HG02623 (cell line): Measurements from ENCODE around the gene LRRC27.

Experiments used
- ATAC-seq: cut with Tn5 transposase; IDR thresholded peaks from one replicate; pipeline ENCODE4 v1.9.1; 2021; ENCODE audit warnings: moderate library complexity; ENCODE audit not compliant: unreplicated experiment

The LRRC27 gene

DNA sequence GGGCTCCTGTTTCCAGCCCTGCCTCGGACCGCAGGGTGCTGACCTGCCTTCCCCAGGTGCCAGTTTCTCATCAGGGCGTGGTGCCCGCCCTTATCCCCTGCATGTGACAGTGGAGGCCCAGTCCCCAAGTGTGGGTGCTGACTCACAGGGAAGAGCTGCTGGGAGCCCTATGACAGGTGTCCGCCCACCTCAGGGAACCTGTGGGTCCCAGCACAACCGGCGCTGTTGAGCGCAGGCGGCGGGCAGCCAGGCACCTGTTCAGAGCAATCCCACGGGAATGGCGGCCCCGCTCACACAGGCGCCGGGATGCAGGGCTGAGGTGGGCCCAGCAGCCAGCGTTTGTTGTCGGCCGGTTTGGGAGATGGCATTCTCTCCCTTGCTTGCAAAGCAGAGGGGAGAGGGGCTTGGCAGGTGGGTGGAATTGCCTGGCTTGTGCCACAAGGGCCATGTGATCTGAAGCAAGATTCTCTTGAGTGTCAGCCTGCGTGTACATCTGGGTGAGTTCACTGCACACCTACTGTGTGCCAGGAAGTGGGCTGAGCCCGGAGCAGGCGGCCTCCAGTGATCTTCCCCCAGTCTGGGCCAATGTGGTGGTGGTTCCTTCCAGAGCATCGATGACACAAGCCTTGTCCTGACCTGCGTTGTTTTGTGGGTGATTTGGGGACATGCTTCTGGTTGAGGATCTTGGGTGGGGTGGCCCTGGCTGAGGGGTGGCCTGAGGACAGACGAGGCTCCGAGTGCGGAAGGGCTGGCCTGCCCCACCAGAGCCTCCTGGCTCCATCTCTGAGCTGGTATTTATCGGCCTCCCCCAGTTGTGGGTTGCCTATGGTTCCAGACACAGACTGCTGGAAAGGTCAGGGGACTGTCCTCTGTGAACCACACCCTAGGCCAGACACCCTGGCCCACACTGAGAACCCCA, 67.4 kb downstream of the LRRC27 start:
- ATAC-seq, result no peak

GRCh38 chr10:132400041-132400546, 68.1 kb downstream of the LRRC27 start:
- no peak for ATAC-seq

- ATAC-seq, result no peak
Measured at GRCh38 chr10:132400547-132401151, 68.7 kb downstream of the LRRC27 start.

DNA sequence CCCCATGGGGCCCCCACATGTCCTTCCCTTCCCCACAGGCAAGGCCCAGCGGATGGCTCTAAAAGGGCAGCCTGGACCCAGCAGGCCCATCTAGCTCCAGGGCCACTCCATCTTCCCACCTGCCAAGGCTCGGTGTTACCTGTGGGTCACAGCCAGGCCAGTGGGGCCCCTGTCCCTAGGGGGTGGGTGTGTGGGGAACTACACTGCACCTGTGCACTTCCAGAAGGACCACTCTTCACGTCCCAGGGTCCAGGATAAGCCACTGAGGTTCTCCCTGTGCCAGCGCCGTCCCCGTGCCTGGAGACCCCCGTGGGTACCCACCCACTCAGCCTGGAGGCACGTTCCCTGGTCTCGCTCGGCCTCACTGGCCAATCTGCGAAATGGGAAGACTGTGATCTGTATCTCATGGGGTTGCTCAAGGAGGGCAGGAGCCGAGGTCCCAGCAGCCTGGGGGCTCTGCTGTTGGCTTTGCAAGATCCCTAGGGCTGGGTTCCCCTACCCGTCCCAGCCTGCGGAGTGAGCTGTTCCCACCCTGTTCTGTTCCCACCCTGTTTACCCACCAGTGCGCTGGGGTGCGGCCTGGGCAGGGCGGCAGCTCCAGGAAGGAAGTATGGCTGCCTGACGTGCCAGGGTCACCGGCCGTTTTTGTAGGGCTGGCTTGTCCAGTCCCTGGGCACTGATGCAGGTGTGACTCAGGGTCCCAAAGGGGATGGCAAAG, 69.6 kb downstream of the LRRC27 start:
- no peak for ATAC-seq

DNA sequence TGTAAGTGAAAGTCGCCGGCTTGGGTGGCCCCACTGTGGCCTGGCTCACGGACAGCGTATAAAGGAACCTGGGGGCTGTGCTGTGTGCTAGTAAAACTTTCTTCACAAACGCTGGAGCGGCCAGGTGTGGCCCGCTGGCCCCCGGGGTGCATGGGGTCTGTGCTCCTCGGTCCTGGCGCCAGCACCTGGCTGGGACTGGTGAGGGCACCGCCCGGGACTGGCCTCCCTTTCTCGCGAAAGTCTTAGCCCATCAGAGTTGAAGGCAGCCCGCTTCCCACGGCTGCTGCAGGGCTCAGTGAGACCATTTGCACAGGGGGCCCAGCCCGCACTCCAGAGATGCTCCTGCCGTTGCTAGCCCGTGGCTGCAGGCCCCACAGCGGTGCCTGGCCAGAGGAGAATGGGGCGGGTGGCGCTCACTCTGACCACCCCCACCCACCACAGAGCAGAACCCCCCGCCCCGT, 70.8 kb downstream of the LRRC27 start:
- no peak for ATAC-seq

GRCh38 chr10:132403511-132404168, 71.6 kb downstream of the LRRC27 start:
- no peak for ATAC-seq

- ATAC-seq, result no peak
Measured at GRCh38 chr10:132404169-132404880, 72.3 kb downstream of the LRRC27 start.

DNA sequence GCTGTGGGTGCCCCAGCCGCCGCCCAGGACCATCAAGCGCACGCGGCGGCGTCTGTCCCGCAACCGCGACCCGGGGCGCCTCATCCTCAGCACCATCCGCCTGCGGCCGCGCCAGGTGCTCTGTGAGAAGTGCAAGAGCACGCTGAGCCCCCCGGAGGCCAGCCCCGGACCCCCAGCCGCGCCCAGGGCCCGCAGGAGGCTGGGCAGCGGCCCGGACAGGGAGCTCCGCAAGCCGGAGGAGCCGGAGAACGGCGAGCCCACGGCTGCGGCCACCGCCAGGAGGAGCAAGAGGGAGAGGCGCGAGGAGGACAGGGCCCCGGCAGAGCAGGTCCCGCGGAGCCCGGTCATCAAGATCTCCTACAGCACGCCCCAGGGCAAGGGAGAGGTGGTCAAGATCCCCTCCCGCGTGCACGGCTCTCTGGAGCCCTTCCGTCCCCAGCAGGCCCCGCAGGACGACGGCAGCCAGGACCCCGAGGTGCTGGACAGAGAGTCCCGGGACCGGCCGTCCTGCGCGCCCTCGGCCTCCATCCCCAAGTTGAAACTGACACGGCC, 73.0 kb downstream of the LRRC27 start:
- no peak for ATAC-seq

DNA sequence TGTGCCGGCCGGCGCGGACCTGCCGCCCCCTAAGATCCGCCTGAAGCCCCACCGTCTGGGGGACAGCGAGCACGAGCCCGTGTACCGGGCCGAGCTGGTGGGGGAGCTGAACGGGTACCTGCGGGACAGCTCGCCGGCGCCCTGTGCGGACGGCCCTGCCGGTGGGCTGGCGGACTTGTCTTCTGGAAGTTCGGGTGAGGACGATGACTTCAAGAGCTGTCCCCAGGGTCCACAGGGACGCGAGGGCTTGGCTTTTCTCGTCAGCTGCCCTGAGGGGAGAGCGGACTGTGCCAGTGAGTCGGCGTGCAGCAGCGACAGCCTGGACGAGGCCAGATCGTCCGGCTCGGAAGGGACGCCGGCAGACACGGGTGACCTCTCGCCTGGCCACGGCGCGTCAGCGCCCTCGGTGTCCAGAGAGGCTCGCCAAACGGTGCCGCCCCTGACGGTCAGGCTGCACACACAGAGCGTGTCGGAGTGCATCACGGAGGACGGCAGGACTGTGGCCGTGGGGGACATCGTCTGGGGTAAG, 73.5 kb downstream of the LRRC27 start:
- ATAC-seq, result no peak

DNA sequence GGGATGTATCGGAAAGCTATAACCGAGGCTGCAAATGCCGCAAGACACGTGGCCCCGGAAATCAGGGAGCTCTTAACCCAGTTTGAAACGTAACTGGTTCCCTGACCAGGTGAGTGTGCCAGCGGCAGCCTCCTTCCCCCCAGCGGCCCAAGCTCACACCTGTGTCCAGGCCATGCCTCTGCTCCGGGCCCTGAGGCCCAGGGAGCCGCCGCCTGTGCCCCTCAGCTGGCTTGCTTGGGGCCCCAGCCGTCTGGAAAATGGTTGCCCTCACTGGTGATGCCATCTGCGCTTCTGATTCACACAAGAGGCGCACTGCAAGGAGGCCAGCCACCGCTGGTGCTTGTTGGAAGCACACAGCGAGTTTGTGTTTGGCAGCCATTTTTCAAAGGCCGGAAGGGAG, 74.2 kb downstream of the LRRC27 start:
- no peak for ATAC-seq

- ATAC-seq, result no peak
Measured at GRCh38 chr10:132406750-132407149, 74.8 kb downstream of the LRRC27 start.

GRCh38 chr10:132407243-132407746, 75.3 kb downstream of the LRRC27 start:
- no peak for ATAC-seq

DNA sequence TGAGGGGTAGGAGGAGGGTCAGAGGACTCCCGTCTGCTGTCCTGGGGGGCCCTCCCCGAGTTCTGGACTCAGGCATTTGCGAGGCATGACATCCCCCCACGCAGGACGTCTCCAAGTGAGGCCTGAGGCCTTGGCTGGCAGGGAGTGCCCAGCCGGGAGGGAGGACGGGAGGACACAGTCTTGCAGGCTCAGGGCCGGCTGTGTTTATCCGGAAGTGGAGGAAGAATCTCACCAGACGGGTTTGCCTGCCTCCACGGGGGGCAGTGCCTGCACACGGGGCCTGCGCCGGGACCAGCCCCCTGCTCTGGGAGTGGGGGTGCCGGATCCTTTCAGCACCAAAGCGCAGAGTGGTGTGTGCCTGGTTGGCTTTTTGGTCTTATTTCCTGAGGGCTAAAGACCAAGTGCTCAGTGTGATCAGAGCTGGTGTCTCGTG, 75.9 kb downstream of the LRRC27 start:
- no peak for ATAC-seq

DNA sequence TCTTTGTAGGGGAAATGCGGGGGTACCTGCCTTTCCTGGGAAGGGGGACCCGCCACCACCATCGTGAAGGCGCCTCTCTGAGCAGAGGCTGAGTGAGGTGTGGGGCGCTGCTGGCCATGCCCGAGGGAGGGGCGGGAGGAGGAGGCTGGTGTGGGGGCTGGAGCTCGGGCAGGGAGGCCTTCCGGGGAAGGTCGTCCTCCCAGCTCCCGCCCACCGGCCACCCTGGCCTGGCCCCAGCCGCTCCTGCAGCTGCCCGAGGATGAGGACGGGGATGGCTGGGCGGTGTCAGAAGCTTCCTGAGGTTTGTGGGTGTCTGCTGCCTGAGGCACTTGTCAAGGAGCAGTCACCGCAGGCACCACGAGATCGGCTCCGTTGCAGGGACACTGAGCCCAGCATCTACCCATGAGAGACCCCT, 76.4 kb downstream of the LRRC27 start:
- ATAC-seq, result no peak

GRCh38 chr10:132408823-132409666, 77.1 kb downstream of the LRRC27 start:
- no peak for ATAC-seq

DNA sequence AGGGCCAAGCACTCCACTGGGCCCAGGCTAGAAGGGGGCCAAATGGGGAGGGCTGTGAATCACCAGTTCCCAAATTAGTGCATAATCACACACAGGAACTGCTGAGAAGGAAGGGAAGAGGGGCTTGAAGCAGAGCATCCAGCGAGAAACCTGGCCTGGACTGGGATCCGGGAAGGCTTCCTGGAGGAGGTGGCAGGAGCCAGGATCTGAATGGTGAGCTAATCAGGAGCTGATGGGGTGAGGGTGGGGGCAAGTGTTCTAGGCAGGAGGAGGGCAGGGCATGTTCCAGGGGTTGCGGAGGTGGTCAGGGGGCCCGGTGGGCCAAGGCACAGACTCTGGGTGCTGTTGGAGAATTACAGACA, 77.7 kb downstream of the LRRC27 start:
- ATAC-seq, result no peak

- no peak for ATAC-seq
Measured at GRCh38 chr10:132410056-132410778, 78.2 kb downstream of the LRRC27 start.
